ENCODE results near the gene ZDHHC21.

Gene ZDHHC21

DNA sequence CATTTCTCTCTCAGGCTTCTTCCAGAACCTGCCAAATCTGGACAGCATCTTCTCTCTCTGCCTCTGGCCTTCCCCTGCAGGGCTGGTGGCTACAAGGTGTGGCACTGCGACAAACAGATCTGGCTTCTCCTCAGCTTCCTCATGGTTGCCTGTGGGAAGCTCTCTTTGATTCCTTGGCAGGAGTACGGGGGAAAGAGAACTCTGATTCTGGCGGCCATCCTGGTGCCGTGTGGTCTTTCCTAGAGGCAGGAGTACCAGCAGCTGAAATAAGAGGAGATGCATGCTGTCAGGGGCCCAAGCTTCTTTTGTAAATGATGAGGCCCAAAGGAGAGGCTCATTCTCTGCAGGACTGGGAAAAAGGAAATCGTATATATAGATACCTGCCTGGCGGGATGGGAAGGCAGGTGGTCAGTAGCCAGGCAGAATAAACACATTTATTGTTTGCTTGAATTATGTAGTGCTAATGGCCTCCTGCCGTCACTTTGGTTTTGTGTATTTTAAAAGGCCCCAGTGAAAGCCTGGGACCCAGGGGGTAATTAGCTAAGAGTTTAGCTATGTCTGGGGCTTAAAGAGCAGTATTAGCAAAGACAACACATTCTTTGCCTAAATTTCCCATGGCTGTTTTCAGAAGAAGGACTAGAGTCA is 29.3 kb upstream of the ZDHHC21 start, which contains the start of gene CER1:
Gene CER1, minus strand, starts transcription at position 343 of the 645 bp plus-strand sequence. Its CDS starts 61 bp downstream, at position 282.
- no peak for TF ChIP-seq CTCF (IDR thresholded peaks at IDR 0.05; ENCODE audit: borderline replicate concordance, insufficient read depth, low read depth, low read length)
- H3K4me3 ChIP-seq (ENCODE audit: low read depth, low read length), result no peak within 1 kb of the TSS

DNA sequence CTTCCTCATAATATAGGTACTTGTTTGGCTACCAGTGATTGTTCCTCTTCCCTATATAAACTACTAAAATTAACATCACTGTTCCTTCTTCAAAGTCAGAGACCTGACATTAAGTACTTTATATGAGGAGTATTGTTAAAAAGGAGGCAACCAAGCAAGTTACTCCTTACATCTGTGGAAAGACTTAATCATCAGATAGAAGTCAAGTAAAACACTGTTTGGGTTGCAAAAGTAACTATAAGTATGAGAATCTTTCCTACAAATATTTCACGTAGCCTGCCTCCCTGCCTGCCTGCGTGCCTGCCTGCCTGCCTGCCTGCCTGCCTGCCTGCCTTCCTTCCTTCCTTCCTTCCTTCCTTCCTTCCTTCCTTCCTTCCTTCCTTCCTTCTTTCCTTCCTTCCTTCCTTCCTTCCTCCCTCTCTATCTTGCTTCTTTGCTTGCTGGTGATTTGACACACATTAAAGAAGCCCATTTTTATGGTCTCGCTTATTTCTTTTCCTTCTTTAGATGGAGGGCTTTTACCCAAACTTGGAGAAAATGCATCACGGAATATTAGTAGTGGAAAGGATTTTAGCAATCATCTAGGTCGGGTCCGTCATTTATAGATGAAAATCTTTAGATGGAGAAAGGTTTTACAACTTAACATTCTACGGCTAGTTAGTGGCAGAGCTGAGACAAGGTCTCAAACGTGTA is 26.1 kb upstream of the ZDHHC21 start:
- no peak overlapping the region for H3K4me3 ChIP-seq (ENCODE audit: low read depth, low read length)
- TF ChIP-seq CTCF (IDR thresholded peaks at IDR 0.05; ENCODE audit: borderline replicate concordance, insufficient read depth, low read depth, low read length), result no peak

GRCh38 chr9:14715102-14715501 is 21.9 kb upstream of the ZDHHC21 start:
- TF ChIP-seq CTCF (IDR thresholded peaks at IDR 0.05; ENCODE audit: borderline replicate concordance, insufficient read depth, low read depth, low read length), result no peak
- no peak overlapping the region for H3K4me3 ChIP-seq (ENCODE audit: low read depth, low read length)

DNA sequence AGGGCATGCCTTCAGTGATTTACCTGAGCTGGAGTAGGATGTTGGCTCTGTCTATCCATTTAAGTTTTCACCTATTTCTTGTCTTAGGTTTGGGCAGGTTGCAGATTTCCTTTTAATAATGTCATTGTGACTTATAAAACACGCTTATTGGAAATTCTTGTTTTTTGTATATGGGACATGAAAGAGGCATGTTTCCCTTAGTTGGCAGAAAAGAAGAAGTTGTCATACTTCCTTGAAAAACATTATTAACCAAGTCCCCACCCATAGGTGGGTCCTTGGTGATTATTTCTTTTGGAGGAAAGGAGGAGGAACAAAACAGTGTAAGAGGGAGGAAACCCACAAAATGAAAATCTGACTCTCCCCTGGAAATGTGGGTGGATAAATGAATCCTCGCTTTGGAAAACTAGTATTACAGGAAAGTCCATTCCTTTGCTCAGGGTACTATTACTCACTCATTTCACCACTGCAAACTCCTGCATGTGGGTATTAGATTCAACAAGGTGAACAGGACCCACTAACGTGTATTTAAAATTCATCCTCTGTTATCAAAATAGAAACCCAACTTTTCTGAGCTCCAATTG is 20.0 kb upstream of the ZDHHC21 start:
- TF ChIP-seq CTCF (IDR thresholded peaks at IDR 0.05; ENCODE audit: borderline replicate concordance, insufficient read depth, low read depth, low read length), result no peak
- H3K4me3 ChIP-seq (ENCODE audit: low read depth, low read length), result no peak overlapping the region

DNA sequence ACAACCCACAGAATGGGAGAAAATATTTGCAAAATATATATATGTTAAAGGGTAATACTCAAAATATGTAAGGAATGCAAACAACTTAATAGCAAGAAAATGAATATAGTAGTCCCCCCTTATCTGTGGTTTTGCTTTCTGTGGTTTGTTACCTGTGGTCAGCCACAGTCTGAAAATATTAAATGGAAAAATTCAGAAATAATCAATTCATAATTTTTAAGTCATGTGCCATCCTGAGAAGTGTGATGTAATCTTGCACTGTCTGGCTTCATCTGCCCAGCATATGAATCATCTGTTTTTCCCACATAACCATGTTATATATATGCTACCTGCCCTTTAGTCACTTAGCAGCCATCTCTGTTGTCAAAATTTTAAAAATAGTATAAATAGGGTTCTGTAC is 17.6 kb upstream of the ZDHHC21 start:
- H3K4me3 ChIP-seq (ENCODE audit: low read depth, low read length), result no peak overlapping the region
- TF ChIP-seq CTCF (IDR thresholded peaks at IDR 0.05; ENCODE audit: borderline replicate concordance, insufficient read depth, low read depth, low read length), result no peak

- no peak overlapping the region for H3K4me3 ChIP-seq (ENCODE audit: low read depth, low read length)
- TF ChIP-seq CTCF (IDR thresholded peaks at IDR 0.05; ENCODE audit: borderline replicate concordance, insufficient read depth, low read depth, low read length), result no peak
These were observed 13.4 kb upstream of the ZDHHC21 start for GRCh38 chr9:14706530-14707140.

All from GM12875 (cell line).